K562 (cell line): ENCODE measurements around the gene GPRIN3. TPM values are rescaled to one million over a fixed set of nuclear protein-coding genes. Genes with fewer than 3 reads are reported as not detected.

Experiments
- ATAC-seq: fragments of 200-7000 bp; cut with Tn5 transposase; 3 replicates; pipeline ENCODE4 v1.9.1; 2020; ENCODE audit warnings: moderate library complexity
- BruUV-seq: library from RNA; stranded (reverse); fragments of 400-500 nt; replicated peaks from 2 replicates; lab custom pipeline; 2021; lab: Mats Ljungman, UMichigan
- CTCF ChIA-PET: fragments of 300-600 bp; formaldehyde crosslinking; extraction: SDS; loops from one replicate; lab custom pipeline; 2021; ENCODE audit warnings: low intra/inter-chr PET ratio; lab: Yijun Ruan, JAX
- POLR2A ChIA-PET: fragments of 300-600, 350-650 bp; sonication (Branson Sonifier 250); formaldehyde crosslinking; extraction: SDS; loops from one replicate; lab custom pipeline; 2021; ENCODE audit warnings: antibody characterized with exemption, inconsistent platforms; lab: Yijun Ruan, JAX
- DNase-seq, 4 experiments: peaks; one replicate each; pipeline versions ENCODE4 v3.0.0 to v3.0.0-alpha.2; 2011 to 2018; ENCODE audit warnings: low spot score in 3 of 4, mixed read lengths in 3 of 4; ENCODE audit errors: extremely low read depth in 1 of 4
- FAIRE-seq: peaks from 2 replicates; lab custom pipeline; 2011; peaks lifted over from hg19 to GRCh38; lab: Jason Lieb, UNC
- H2AFZ ChIP-seq: 2 replicates; pipeline ENCODE4 v1.6.0; 2011; ENCODE audit warnings: low read depth, low read length, control low read depth, inconsistent platforms
- H3K27ac ChIP-seq: fragments of 200-600 bp; 3 replicates; pipeline ENCODE4 v1.8.0; 2011; ENCODE audit warnings: low read depth, mild to moderate bottlenecking, control low read depth, inconsistent platforms, low read length, moderate library complexity, mixed read lengths; ENCODE audit errors: extremely low read depth
- H3K27me3 ChIP-seq, 2 experiments: fragments of 300-600 bp in 1 of 2; 2 replicates in 1 of 2; 3 replicates in 1 of 2; pipeline versions ENCODE4 v1.6.0 to v1.8.0; 2011; ENCODE audit warnings: inconsistent platforms in 2 of 2, low read length in 2 of 2, mild to moderate bottlenecking in 1 of 2, mixed read lengths in 1 of 2, moderate library complexity in 1 of 2; ENCODE audit not compliant: control insufficient read depth in 2 of 2, insufficient read depth in 2 of 2
- H3K36me3 ChIP-seq: fragments of 300-600 bp; 3 replicates; pipeline ENCODE4 v1.8.0; 2011; ENCODE audit warnings: mild to moderate bottlenecking, low read length, inconsistent platforms; ENCODE audit not compliant: control insufficient read depth, insufficient read depth
- H3K4me1 ChIP-seq, 2 experiments: fragments of 200-600 bp in 1 of 2; replicated peaks in 1 of 2; 2 replicates in 1 of 2; 3 replicates in 1 of 2; pipeline versions ENCODE4 v1.5.1 to v1.8.0; 2011; ENCODE audit warnings: inconsistent platforms in 2 of 2, low read length in 2 of 2, mild to moderate bottlenecking in 1 of 2, mixed read lengths in 1 of 2, moderate library complexity in 1 of 2; ENCODE audit not compliant: control insufficient read depth in 2 of 2, insufficient read depth in 2 of 2
- H3K4me2 ChIP-seq: 2 replicates; pipeline ENCODE4 v1.6.1; 2011; ENCODE audit warnings: low read length, control low read depth, inconsistent platforms, mixed read lengths; ENCODE audit not compliant: insufficient read depth
- H3K4me3 ChIP-seq: fragments of 200-600 bp; sonication (generic), shearing (Covaris generic); 2 replicates; pipeline ENCODE4 v1.5.1; 2016; ENCODE audit warnings: control low read depth, inconsistent platforms
- H3K79me2 ChIP-seq: fragments of 200-600 bp; 3 replicates; pipeline ENCODE4 v1.8.0; 2011; ENCODE audit warnings: low read length, inconsistent platforms; ENCODE audit not compliant: control insufficient read depth, insufficient read depth
- H3K9ac ChIP-seq, 2 experiments: 2 replicates each; pipeline versions ENCODE4 v1.6.0 to v1.6.1; 2011; ENCODE audit warnings: low read depth in 2 of 2, low read length in 2 of 2, control low read depth in 1 of 2, inconsistent platforms in 1 of 2, mild to moderate bottlenecking in 1 of 2, mixed read lengths in 1 of 2; ENCODE audit not compliant: insufficient read depth in 1 of 2
- H3K9me1 ChIP-seq: one replicate; pipeline ENCODE4 v1.6.0; 2011; ENCODE audit warnings: inconsistent platforms, mild to moderate bottlenecking, low read length, moderate library complexity; ENCODE audit not compliant: control insufficient read depth, insufficient read depth
- H3K9me3 ChIP-seq: replicated peaks from 2 replicates; pipeline ENCODE4 v1.5.1; 2011; ENCODE audit warnings: low read depth, low read length, inconsistent platforms; ENCODE audit not compliant: control insufficient read depth, insufficient read depth
- H4K20me1 ChIP-seq: replicated peaks from 2 replicates; pipeline ENCODE4 v1.6.1; 2011; ENCODE audit warnings: low read length, inconsistent platforms, mixed read lengths; ENCODE audit not compliant: control insufficient read depth, insufficient read depth
- BRD9 ChIP-seq: fragments of 450-650 bp; IDR thresholded peaks from 2 replicates; pipeline ENCODE4 v1.6.1; 2018; ENCODE audit warnings: low read depth; ENCODE audit not compliant: partially characterized antibody
- CCNT2 ChIP-seq: IDR thresholded peaks from 2 replicates; pipeline ENCODE4 v1.6.1; 2011; ENCODE audit warnings: borderline replicate concordance, low read depth, mild to moderate bottlenecking, moderate library complexity, mixed read lengths, low read length; ENCODE audit not compliant: insufficient read length; ENCODE audit errors: extremely low read depth
- DMBX1 ChIP-seq: fragments of 250-450 bp; sonication (Bioruptor Pico); IDR thresholded peaks from 2 replicates; pipeline ENCODE4 v1.8.0; 2022; ENCODE audit warnings: inconsistent platforms, mild to moderate bottlenecking, moderate library complexity, borderline replicate concordance
- EWSR1 ChIP-seq: fragments of 450-650 bp; IDR thresholded peaks from 2 replicates; pipeline ENCODE4 v1.6.1; 2018; ENCODE audit warnings: borderline replicate concordance, mild to moderate bottlenecking, low read depth, moderate library complexity; ENCODE audit not compliant: partially characterized antibody
- HDAC1 ChIP-seq, 2 experiments: fragments of 450-650 bp; IDR thresholded peaks; 2 replicates each; pipeline ENCODE4 v1.6.1; 2016 to 2017; ENCODE audit warnings: inconsistent platforms in 1 of 2, mild to moderate bottlenecking in 1 of 2, moderate library complexity in 1 of 2
- KDM4B ChIP-seq, 2 experiments: fragments of 450-650 bp in 1 of 2; sonication (generic) in 1 of 2; IDR thresholded peaks; 2 replicates each; pipeline ENCODE4 v1.6.1; 2016 to 2017; ENCODE audit warnings: borderline replicate concordance in 2 of 2, antibody characterized with exemption in 1 of 2, low read depth in 1 of 2, mild to moderate bottlenecking in 1 of 2
- MNT ChIP-seq, 2 experiments: fragments of 450-650 bp; conservative IDR thresholded peaks; 2 replicates each; pipeline ENCODE4 v1.6.1; 2017; ENCODE audit warnings: mild to moderate bottlenecking in 2 of 2, moderate library complexity in 2 of 2
- NR4A1 ChIP-seq, 2 experiments: fragments of 250-450 bp in 1 of 2; fragments of 450-650 bp in 1 of 2; sonication (Bioruptor Pico) in 1 of 2; IDR thresholded peaks; 2 replicates each; pipeline versions ENCODE4 v1.4.0 to v1.6.1; 2016 to 2020; ENCODE audit warnings: mild to moderate bottlenecking in 2 of 2, missing compliant biosample characterization in 1 of 2, missing genetic modification characterization in 1 of 2, moderate library complexity in 1 of 2
- PTTG1 ChIP-seq: fragments of 450-650 bp; IDR thresholded peaks from 2 replicates; pipeline ENCODE4 v1.6.1; 2016; ENCODE audit warnings: low read depth, mild to moderate bottlenecking, missing genetic modification characterization, missing compliant biosample characterization
- RBFOX2 ChIP-seq: fragments of 200-400 bp; formaldehyde crosslinking; IDR thresholded peaks from 2 replicates; pipeline ENCODE4 v1.6.1; 2017; ENCODE audit warnings: low read depth, mild to moderate bottlenecking, low read length, moderate library complexity
- TCF7L2 ChIP-seq: fragments of 150-350 bp; IDR thresholded peaks from 2 replicates; pipeline ENCODE4 v1.6.1; 2016; ENCODE audit warnings: low read depth, mild to moderate bottlenecking, low read length, moderate library complexity
- ZBTB17 ChIP-seq: fragments of 450-650 bp; formaldehyde crosslinking; IDR thresholded peaks from 2 replicates; pipeline ENCODE4 v1.4.0; 2020; ENCODE audit warnings: mild to moderate bottlenecking
- ZNF311 ChIP-seq: fragments of 250-450 bp; sonication (Bioruptor Pico); IDR thresholded peaks from 2 replicates; pipeline ENCODE4 v1.4.0; 2020; ENCODE audit warnings: mild to moderate bottlenecking, moderate library complexity
- ZNF316 ChIP-seq: fragments of 450-650 bp; IDR thresholded peaks from 2 replicates; pipeline ENCODE4 v1.6.1; 2016
- ZNF589 ChIP-seq: fragments of 200-800 bp; sonication (Bioruptor generic); IDR thresholded peaks from 2 replicates; pipeline ENCODE4 v1.6.1; 2016; ENCODE audit warnings: low read depth, missing genetic modification characterization, missing compliant biosample characterization
- ZSCAN29 ChIP-seq: fragments of 450-650 bp; IDR thresholded peaks from 2 replicates; pipeline ENCODE4 v1.6.1; 2017
- WGBS: fragments of 100-300 bp; shearing (Covaris generic); methylation state at CpG from one replicate; pipeline ENCODE4 v1.1.6; 2016; ENCODE audit warnings: low coverage, mixed read lengths; ENCODE audit not compliant: insufficient coverage; ENCODE audit errors: missing lambda C conversion rate; 5-methylcytosine and 5-hydroxymethylcytosine counted together
- in situ Hi-C: fragments of 300-500 bp; cut with MboI; formaldehyde crosslinking; loops from 4 replicates; pipeline ENCODE4 v1.15.0; 2018; ENCODE audit warnings: inconsistent platforms, mixed read lengths
- intact Hi-C: fragments of 100-400 bp; cut with micrococcal nuclease; formaldehyde crosslinking; loops from 2 replicates; pipeline ENCODE4 v1.14.2; 2022
- polyA plus RNA-seq, 8 experiments: library from polyadenylated mRNA; depleted of rRNA in 4 of 8; stranded (reverse) in 5 of 8; unstranded in 3 of 8; fragments of >200 nt; fragmentation: Nextera tagmentation in 2 of 8; fragmentation: Illumina TruSeq in 1 of 8; extraction: Ambion mirVana in 2 of 8; extraction: Trizol in 1 of 8; gene quantifications; 2 replicates each; pipeline versions ENCODE4 v1.2.1 to v1.2.3, GENCODE V29; 2011 to 2014; ENCODE audit warnings: inconsistent platforms in 1 of 8, missing spikeins in 1 of 8
- total RNA-seq, 7 experiments: library from RNA; depleted of rRNA in 6 of 7; stranded (reverse); fragments of >200 nt in 6 of 7; fragmentation: Illumina TruSeq in 2 of 7; extraction: Trizol in 2 of 7; gene quantifications; 2 replicates each; pipeline versions ENCODE4 v1.2.1 to v1.2.3, GENCODE V29; 2011 to 2021; ENCODE audit warnings: low replicate concordance in 1 of 7
- TF ChIP-seq, protein P1 (sequence below): fragments of 250-450 bp; sonication (Bioruptor Pico); IDR thresholded peaks from 2 replicates; pipeline ENCODE4 v1.9.0; 2021; ENCODE audit warnings: mild to moderate bottlenecking

Gene GPRIN3
- total and polyA plus RNA-seq, 9 of the 15 experiments (the other 6 are each of a cell fraction or from before 2014, with no cell fraction given) = 0.02 TPM; not detected in 8

- H3K27me3 ChIP-seq = no peaks in the 10 kb centered on the region
- H3K9ac ChIP-seq = no peak overlapping the region
- TF ChIP-seq ZSCAN29 (no peak), TCF7L2 (no peak), MNT (conservative IDR thresholded peaks at IDR 0.05) (no peak), EWSR1 (no peak), RBFOX2 (no peak), NR4A1 (CRISPR knock-in tag; IDR thresholded peaks at IDR 0.05) (no peak), NR4A1 (tag; IDR thresholded peaks at IDR 0.05) (no peak), ZNF311 (CRISPR knock-in tag) (no peak), HDAC1 (IDR thresholded peaks at IDR 0.05) (no peak), ZNF316 (no peak), BRD9 (no peak), KDM4B (IDR thresholded peaks at IDR 0.05; ENCODE audit: borderline replicate concordance in 2 of 2, low read depth in 1 of 2) (no peak), ZNF589 (no peak), DMBX1 (CRISPR knock-in tag) (no peak), ZBTB17 (CRISPR knock-in tag) (no peak), CCNT2 (no peak), PTTG1 (tag) (no peak)
- TF ChIP-seq, protein P1, sequence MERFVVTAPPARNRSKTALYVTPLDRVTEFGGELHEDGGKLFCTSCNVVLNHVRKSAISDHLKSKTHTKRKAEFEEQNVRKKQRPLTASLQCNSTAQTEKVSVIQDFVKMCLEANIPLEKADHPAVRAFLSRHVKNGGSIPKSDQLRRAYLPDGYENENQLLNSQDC (CRISPR knock-in tag) = no peak
- TF ChIP-seq, all 486 proteins: peak for 0
- 0% methylated on average over 3 of the region's 3 CpGs for WGBS
- Histone ChIP-seq H3K9me3 (no peaks in the 10 kb centered on the region), H3K79me2 (no peaks in the 10 kb centered on the region), H3K4me1 (no peaks in the 10 kb centered on the region), H3K4me2 (no peak overlapping the region), H2AFZ (no peak overlapping the region), H4K20me1 (no peaks in the 10 kb centered on the region), H3K27ac (no peak overlapping the region), H3K4me3 (no peak overlapping the region), H3K9me1 (no peaks in the 10 kb centered on the region), H3K36me3 (no peaks in the 10 kb centered on the region)
- DNase-seq = no peak
- in situ Hi-C loops = no loop called here
- no peak for FAIRE-seq
- ChIA-PET CTCF (no interaction called here), POLR2A (no interaction called here)
- no peak for ATAC-seq
- intact Hi-C loops = no loop called here
- BruUV-seq = no TSS peak
Observed at GRCh38 chr4:89314291-89314690, 6.7 kb upstream of the GPRIN3 start.
